SK-N-SH treated with all-trans-retinoic acid at 6 μM for 48 hours (cell line): ENCODE data around the gene SLC47A2.

Experiments
- ATAC-seq: fragments of 200-7000 bp; cut with Tn5 transposase; 3 replicates; pipeline ENCODE4 v1.9.1; 2020; ENCODE audit warnings: mild to moderate bottlenecking, moderate library complexity
- ARNTL ChIP-seq: fragments of 450-650 bp; formaldehyde crosslinking; IDR thresholded peaks from 2 replicates; pipeline ENCODE4 v1.5.0; 2020; ENCODE audit warnings: low read depth, mild to moderate bottlenecking, moderate library complexity, borderline replicate concordance
- BACH2 ChIP-seq: fragments of 250-450 bp; sonication (Bioruptor Pico); IDR thresholded peaks from 2 replicates; pipeline ENCODE4 v1.9.0; 2021; ENCODE audit warnings: mild to moderate bottlenecking, borderline replicate concordance
- CSDC2 ChIP-seq: fragments of 250-450 bp; sonication (Bioruptor Pico); IDR thresholded peaks from 2 replicates; pipeline ENCODE4 v1.5.0; 2020; ENCODE audit warnings: mild to moderate bottlenecking, moderate library complexity
- ESRRG ChIP-seq: fragments of 250-450 bp; sonication (Bioruptor Pico); IDR thresholded peaks from 2 replicates; pipeline ENCODE4 v1.6.1; 2021; ENCODE audit warnings: mild to moderate bottlenecking
- ISL1 ChIP-seq: fragments of 250-450 bp; sonication (Bioruptor Pico); IDR thresholded peaks from 2 replicates; pipeline ENCODE4 v2.1.2; 2022; ENCODE audit warnings: mild to moderate bottlenecking, moderate library complexity
- OSR1 ChIP-seq: fragments of 250-450 bp; sonication (Bioruptor Pico); IDR thresholded peaks from 2 replicates; pipeline ENCODE4 v1.8.0; 2022; ENCODE audit warnings: moderate library complexity, mild to moderate bottlenecking, inconsistent platforms
- PPARA ChIP-seq: fragments of 250-450 bp; sonication (Bioruptor Pico); IDR thresholded peaks from 2 replicates; pipeline ENCODE4 v1.5.0; 2020; ENCODE audit warnings: mild to moderate bottlenecking, borderline replicate concordance
- RARB ChIP-seq: fragments of 250-450 bp; sonication (Bioruptor Pico); IDR thresholded peaks from 2 replicates; pipeline ENCODE4 v1.8.0; 2021; ENCODE audit warnings: mild to moderate bottlenecking, moderate library complexity
- SNAI2 ChIP-seq: fragments of 250-450 bp; sonication (Bioruptor Pico); IDR thresholded peaks from 2 replicates; pipeline ENCODE4 v1.5.0; 2020; ENCODE audit warnings: mild to moderate bottlenecking, moderate library complexity
- TCF4 ChIP-seq: fragments of 250-450 bp; sonication (Bioruptor Pico); IDR thresholded peaks from 2 replicates; pipeline ENCODE4 v1.8.0; 2021; ENCODE audit warnings: mild to moderate bottlenecking, moderate library complexity, borderline replicate concordance
- ZC3H10 ChIP-seq: fragments of 250-450 bp; sonication (Bioruptor Pico); IDR thresholded peaks from 2 replicates; pipeline ENCODE4 v1.5.1; 2021; ENCODE audit warnings: mild to moderate bottlenecking, moderate library complexity
- ZFP3 ChIP-seq: fragments of 250-450 bp; sonication (Bioruptor Pico); IDR thresholded peaks from 2 replicates; pipeline ENCODE4 v1.5.0; 2020; ENCODE audit warnings: mild to moderate bottlenecking, moderate library complexity
- ZFP30 ChIP-seq: fragments of 450-650 bp; formaldehyde crosslinking; IDR thresholded peaks from 2 replicates; pipeline ENCODE4 v1.5.0; 2022; ENCODE audit warnings: mild to moderate bottlenecking, moderate library complexity
- ZNF565 ChIP-seq: fragments of 450-650 bp; formaldehyde crosslinking; conservative IDR thresholded peaks from 2 replicates; pipeline ENCODE4 v1.5.0; 2020; ENCODE audit warnings: low read depth, mild to moderate bottlenecking, moderate library complexity
- ZNF70 ChIP-seq: fragments of 450-650 bp; formaldehyde crosslinking; IDR thresholded peaks from 2 replicates; pipeline ENCODE4 v1.5.0; 2020; ENCODE audit warnings: mild to moderate bottlenecking, moderate library complexity
- ZNF8 ChIP-seq: fragments of 450-650 bp; formaldehyde crosslinking; IDR thresholded peaks from 2 replicates; pipeline ENCODE4 v1.5.0; 2020; ENCODE audit warnings: mild to moderate bottlenecking, moderate library complexity
- TF ChIP-seq, protein P1 (sequence below): fragments of 250-450 bp; sonication (Bioruptor Pico); IDR thresholded peaks from 2 replicates; pipeline ENCODE4 v1.5.1; 2021; ENCODE audit warnings: mild to moderate bottlenecking, moderate library complexity
- TF ChIP-seq, protein P2 (sequence below): fragments of 250-450 bp; sonication (Bioruptor Pico); IDR thresholded peaks from 2 replicates; pipeline ENCODE4 v1.5.0; 2020; ENCODE audit warnings: mild to moderate bottlenecking, moderate library complexity
- TF ChIP-seq, protein P3 (sequence below): fragments of 250-450 bp; sonication (Bioruptor Pico); IDR thresholded peaks from 2 replicates; pipeline ENCODE4 v1.8.0; 2020; ENCODE audit warnings: mild to moderate bottlenecking, moderate library complexity, borderline replicate concordance
- TF ChIP-seq, protein P4 (sequence below): fragments of 250-450 bp; sonication (Bioruptor Pico); IDR thresholded peaks from 2 replicates; pipeline ENCODE4 v1.8.0; 2021; ENCODE audit warnings: low read depth, mild to moderate bottlenecking, moderate library complexity, borderline replicate concordance
- TF ChIP-seq, protein P5 (sequence below): fragments of 250-450 bp; sonication (Bioruptor Pico); IDR thresholded peaks from 2 replicates; pipeline ENCODE4 v1.5.1; 2020; ENCODE audit warnings: low read depth, mild to moderate bottlenecking, moderate library complexity

The SLC47A2 gene

DNA sequence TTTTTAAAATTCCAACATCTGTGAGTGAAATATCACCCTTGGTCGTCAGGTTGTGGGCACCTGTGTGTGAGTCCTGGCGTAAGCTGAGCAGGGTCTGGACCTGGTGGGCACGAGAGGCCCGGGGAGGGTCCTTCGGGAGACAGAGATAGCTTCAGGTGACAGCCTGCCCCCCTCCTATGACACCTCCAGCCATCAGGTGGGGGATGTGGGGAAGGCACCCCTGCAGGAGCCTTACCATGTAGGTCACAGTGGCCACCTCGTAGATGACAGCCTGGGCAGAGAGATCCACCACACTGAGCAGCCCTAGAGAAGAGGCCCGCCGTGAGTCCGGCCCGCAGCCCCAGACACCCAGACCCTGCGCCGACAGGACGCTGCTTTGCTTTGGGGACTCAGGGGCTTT is 11.2 kb downstream of the SLC47A2 start:
- TF ChIP-seq ZNF70 (CRISPR knock-in tag), result no peak
- TF ChIP-seq ZFP30 (CRISPR knock-in tag), result no peak
- TF ChIP-seq, protein P1, sequence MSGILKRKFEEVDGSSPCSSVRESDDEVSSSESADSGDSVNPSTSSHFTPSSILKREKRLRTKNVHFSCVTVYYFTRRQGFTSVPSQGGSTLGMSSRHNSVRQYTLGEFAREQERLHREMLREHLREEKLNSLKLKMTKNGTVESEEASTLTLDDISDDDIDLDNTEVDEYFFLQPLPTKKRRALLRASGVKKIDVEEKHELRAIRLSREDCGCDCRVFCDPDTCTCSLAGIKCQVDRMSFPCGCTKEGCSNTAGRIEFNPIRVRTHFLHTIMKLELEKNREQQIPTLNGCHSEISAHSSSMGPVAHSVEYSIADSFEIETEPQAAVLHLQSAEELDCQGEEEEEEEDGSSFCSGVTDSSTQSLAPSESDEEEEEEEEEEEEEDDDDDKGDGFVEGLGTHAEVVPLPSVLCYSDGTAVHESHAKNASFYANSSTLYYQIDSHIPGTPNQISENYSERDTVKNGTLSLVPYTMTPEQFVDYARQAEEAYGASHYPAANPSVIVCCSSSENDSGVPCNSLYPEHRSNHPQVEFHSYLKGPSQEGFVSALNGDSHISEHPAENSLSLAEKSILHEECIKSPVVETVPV (CRISPR knock-in tag), result no peak
- no peak for TF ChIP-seq ZFP3 (CRISPR knock-in tag)
- no peak for TF ChIP-seq TCF4 (CRISPR knock-in tag)

DNA sequence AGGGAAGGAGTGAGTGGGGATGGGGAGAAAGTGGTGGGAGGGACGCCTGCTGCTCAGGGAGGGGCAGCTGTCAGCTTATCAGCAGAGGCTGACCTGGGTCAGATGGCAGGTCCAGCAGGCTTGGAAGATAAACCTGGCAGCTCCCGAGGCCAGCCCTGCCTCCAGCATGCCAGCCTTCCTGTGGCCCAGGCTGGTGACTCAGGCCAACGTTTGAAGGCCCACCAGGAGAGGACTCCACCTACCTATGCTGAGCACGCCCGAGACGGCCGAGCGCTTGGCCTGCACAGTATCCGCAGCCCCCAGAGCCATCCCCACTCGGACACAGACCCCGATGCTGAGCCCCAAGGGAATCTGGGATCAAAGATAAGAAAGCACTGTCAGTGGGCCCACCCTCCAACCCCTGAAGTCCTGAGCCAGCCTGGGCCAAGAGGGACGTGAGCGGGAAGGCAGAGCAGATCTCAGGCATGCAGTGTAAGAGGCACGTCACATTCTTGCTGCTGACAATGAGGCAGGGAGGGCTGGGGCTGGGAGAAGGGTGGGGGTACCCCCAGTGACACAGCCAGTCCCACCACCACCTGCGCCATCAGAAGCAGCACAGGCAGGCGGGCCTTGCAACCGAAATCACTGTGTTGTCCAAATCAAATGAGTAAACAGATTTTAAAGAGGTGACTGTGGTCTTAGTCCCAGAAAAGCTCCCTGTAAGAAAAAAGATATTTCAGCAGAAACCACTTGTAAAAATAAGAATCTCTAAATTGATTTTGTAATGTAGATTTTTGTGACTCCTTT is 12.4 kb downstream of the SLC47A2 start:
- TF ChIP-seq ZC3H10 (CRISPR knock-in tag) (no peak), TCF4 (CRISPR knock-in tag) (no peak), SNAI2 (CRISPR knock-in tag) (no peak), ZFP30 (CRISPR knock-in tag) (no peak), CSDC2 (CRISPR knock-in tag) (no peak), BACH2 (CRISPR knock-in tag) (no peak), ISL1 (CRISPR knock-in tag) (no peak), ESRRG (CRISPR knock-in tag) (no peak), ZNF8 (CRISPR knock-in tag) (no peak), ARNTL (no peak), ZFP3 (CRISPR knock-in tag) (no peak), OSR1 (CRISPR knock-in tag) (no peak), ZNF70 (CRISPR knock-in tag) (no peak), PPARA (no peak)
- TF ChIP-seq, protein P2, sequence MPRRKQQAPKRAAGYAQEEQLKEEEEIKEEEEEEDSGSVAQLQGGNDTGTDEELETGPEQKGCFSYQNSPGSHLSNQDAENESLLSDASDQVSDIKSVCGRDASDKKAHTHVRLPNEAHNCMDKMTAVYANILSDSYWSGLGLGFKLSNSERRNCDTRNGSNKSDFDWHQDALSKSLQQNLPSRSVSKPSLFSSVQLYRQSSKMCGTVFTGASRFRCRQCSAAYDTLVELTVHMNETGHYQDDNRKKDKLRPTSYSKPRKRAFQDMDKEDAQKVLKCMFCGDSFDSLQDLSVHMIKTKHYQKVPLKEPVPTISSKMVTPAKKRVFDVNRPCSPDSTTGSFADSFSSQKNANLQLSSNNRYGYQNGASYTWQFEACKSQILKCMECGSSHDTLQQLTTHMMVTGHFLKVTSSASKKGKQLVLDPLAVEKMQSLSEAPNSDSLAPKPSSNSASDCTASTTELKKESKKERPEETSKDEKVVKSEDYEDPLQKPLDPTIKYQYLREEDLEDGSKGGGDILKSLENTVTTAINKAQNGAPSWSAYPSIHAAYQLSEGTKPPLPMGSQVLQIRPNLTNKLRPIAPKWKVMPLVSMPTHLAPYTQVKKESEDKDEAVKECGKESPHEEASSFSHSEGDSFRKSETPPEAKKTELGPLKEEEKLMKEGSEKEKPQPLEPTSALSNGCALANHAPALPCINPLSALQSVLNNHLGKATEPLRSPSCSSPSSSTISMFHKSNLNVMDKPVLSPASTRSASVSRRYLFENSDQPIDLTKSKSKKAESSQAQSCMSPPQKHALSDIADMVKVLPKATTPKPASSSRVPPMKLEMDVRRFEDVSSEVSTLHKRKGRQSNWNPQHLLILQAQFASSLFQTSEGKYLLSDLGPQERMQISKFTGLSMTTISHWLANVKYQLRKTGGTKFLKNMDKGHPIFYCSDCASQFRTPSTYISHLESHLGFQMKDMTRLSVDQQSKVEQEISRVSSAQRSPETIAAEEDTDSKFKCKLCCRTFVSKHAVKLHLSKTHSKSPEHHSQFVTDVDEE (CRISPR knock-in tag), result no peak
- peak; percentile 21 for ATAC-seq

More for the DNA sequence above, 11.2 kb downstream of the SLC47A2 start:
- no peak for ATAC-seq

DNA sequence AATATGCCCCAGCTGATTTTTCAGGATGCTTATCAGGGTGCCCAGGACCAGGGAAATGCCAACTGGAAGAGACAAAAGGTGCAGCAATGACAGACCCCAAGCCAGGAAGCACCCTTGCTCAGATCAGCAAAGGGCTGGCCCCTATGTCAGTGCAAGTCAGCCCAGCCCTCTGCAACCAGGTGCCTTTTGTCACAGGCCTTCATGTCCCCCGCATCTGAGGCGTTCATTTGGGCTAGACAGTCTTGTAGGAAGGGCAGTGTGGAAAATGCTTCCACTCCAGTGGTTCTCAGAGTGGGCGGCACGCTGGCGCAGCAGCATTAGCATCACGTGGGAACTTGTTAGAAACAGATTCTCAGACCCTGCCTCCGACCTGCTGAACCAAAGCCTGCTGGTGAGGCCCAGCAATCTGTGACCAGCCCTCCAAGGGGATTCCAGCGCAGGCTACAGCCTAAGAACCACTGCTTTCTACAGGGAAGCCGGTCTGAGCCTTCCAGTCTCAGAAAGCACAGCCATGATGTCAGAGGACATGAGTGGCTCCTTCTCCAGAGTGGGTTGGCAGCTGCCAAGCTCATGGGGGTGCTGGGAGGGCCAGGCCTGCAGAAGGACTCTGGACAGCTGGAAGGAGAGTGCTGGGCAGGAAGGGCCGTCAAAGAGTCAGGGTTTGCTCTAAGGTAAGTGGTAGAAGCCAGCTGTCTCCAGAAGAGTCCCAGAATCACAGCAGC is 13.1 kb downstream of the SLC47A2 start:
- peak; percentile 11 for ATAC-seq
- TF ChIP-seq, protein P3, sequence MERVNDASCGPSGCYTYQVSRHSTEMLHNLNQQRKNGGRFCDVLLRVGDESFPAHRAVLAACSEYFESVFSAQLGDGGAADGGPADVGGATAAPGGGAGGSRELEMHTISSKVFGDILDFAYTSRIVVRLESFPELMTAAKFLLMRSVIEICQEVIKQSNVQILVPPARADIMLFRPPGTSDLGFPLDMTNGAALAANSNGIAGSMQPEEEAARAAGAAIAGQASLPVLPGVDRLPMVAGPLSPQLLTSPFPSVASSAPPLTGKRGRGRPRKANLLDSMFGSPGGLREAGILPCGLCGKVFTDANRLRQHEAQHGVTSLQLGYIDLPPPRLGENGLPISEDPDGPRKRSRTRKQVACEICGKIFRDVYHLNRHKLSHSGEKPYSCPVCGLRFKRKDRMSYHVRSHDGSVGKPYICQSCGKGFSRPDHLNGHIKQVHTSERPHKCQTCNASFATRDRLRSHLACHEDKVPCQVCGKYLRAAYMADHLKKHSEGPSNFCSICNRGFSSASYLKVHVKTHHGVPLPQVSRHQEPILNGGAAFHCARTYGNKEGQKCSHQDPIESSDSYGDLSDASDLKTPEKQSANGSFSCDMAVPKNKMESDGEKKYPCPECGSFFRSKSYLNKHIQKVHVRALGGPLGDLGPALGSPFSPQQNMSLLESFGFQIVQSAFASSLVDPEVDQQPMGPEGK (CRISPR knock-in tag), result no peak
- TF ChIP-seq ESRRG (CRISPR knock-in tag), result no peak
- TF ChIP-seq BACH2 (CRISPR knock-in tag), result no peak
- TF ChIP-seq ZNF70 (CRISPR knock-in tag), result no peak
- TF ChIP-seq ISL1 (CRISPR knock-in tag), result no peak
- no peak for TF ChIP-seq RARB (CRISPR knock-in tag)
- TF ChIP-seq ZNF565, result no peak
- TF ChIP-seq ARNTL, result no peak
- TF ChIP-seq ZNF8 (CRISPR knock-in tag), result no peak
- TF ChIP-seq OSR1 (CRISPR knock-in tag), result no peak
- no peak for TF ChIP-seq ZFP3 (CRISPR knock-in tag)
- TF ChIP-seq PPARA, result no peak
- TF ChIP-seq, protein P2 (CRISPR knock-in tag), result no peak
- TF ChIP-seq, protein P1 (CRISPR knock-in tag), result no peak
- TF ChIP-seq, protein P4, sequence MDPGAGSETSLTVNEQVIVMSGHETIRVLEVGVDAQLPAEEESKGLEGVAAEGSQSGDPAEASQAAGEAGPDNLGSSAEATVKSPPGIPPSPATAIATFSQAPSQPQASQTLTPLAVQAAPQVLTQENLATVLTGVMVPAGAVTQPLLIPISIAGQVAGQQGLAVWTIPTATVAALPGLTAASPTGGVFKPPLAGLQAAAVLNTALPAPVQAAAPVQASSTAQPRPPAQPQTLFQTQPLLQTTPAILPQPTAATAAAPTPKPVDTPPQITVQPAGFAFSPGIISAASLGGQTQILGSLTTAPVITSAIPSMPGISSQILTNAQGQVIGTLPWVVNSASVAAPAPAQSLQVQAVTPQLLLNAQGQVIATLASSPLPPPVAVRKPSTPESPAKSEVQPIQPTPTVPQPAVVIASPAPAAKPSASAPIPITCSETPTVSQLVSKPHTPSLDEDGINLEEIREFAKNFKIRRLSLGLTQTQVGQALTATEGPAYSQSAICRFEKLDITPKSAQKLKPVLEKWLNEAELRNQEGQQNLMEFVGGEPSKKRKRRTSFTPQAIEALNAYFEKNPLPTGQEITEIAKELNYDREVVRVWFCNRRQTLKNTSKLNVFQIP, result no peak
- TF ChIP-seq, protein P5, sequence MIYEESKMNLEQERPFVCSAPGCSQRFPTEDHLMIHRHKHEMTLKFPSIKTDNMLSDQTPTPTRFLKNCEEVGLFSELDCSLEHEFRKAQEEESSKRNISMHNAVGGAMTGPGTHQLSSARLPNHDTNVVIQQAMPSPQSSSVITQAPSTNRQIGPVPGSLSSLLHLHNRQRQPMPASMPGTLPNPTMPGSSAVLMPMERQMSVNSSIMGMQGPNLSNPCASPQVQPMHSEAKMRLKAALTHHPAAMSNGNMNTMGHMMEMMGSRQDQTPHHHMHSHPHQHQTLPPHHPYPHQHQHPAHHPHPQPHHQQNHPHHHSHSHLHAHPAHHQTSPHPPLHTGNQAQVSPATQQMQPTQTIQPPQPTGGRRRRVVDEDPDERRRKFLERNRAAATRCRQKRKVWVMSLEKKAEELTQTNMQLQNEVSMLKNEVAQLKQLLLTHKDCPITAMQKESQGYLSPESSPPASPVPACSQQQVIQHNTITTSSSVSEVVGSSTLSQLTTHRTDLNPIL, result no peak
- TF ChIP-seq, all 23 proteins: peak for 0
